Upper lobe of left lung (tissue), 6 donors: ENCODE data around the gene C2orf72. TPM values are rescaled to one million over a fixed set of nuclear protein-coding genes. Genes with fewer than 3 reads are reported as not detected.

Experiments used
- ATAC-seq, 2 donors: fragments of 200-7000 bp; cut with Tn5 transposase; one replicate each; pipeline ENCODE4 v1.9.1; 2022; ENCODE audit warnings: mild to moderate bottlenecking in 2 of 2, moderate library complexity in 2 of 2; ENCODE audit not compliant: low FRiP score in 2 of 2
- DNase-seq, 2 donors: peaks; one replicate each; pipeline ENCODE4 v3.0.0-alpha.2; 2019 to 2020
- H3K27ac ChIP-seq, 4 donors: fragments of 200-600 bp; sonication (generic); one replicate each; pipeline ENCODE4 v1.5.1; 2016 to 2019
- H3K27me3 ChIP-seq, 4 donors: fragments of 200-600 bp; sonication (generic); one replicate each; pipeline ENCODE4 v1.5.1; 2017 to 2019
- H3K36me3 ChIP-seq, 4 donors: fragments of 200-600 bp; sonication (generic); one replicate each; pipeline ENCODE4 v1.5.1; 2016 to 2019
- H3K4me1 ChIP-seq, 4 donors: fragments of 200-600 bp; sonication (generic); one replicate each; pipeline ENCODE4 v1.5.1; 2018 to 2019
- H3K4me3 ChIP-seq, 4 donors: fragments of 200-600 bp; sonication (generic); one replicate each; pipeline ENCODE4 v1.5.1; 2017 to 2019; ENCODE audit warnings: mild to moderate bottlenecking in 2 of 4, moderate library complexity in 1 of 4
- H3K9me3 ChIP-seq, 4 donors: fragments of 200-600 bp; sonication (generic); one replicate each; pipeline ENCODE4 v1.5.1; 2018 to 2019
- EP300 ChIP-seq, 4 donors: sonication (generic); formaldehyde crosslinking; IDR thresholded peaks; one replicate each; pipeline ENCODE4 v1.5.1; 2017; ENCODE audit warnings: antibody characterized with exemption in 4 of 4, control low read depth in 2 of 4
- POLR2A ChIP-seq, 4 donors: fragments of 450-650 bp; IDR thresholded peaks; one replicate each; pipeline ENCODE4 v1.5.1; 2016 to 2017; ENCODE audit warnings: antibody characterized with exemption in 4 of 4, mild to moderate bottlenecking in 2 of 4
- POLR2AphosphoS5 ChIP-seq, 2 donors: sonication (generic); formaldehyde crosslinking; IDR thresholded peaks; one replicate each; pipeline ENCODE4 v1.5.1; 2017; ENCODE audit warnings: antibody characterized with exemption in 2 of 2
- WGBS, 2 donors: methylation state at CpG; one replicate each; pipeline ENCODE4 v1.1.5; 2017 to 2018; 5-methylcytosine and 5-hydroxymethylcytosine counted together
- total RNA-seq, 6 donors: library from RNA; depleted of rRNA in 4 of 6; stranded (reverse); fragments of >200 nt in 4 of 6; gene quantifications; one replicate each; pipeline versions ENCODE4 v1.1.0 to v1.2.1, GENCODE V29; 2016 to 2021
- TF ChIP-seq, protein P1 (sequence below), 6 experiments: fragments of 450-650 bp in 4 of 6; fragments of 200-600 bp in 2 of 6; sonication (generic) in 2 of 6; IDR thresholded peaks; one replicate each; pipeline ENCODE4 v1.5.1; 2016 to 2019; ENCODE audit warnings: antibody characterized with exemption in 6 of 6
- donor health status: DM: no; HTN: no; CAD: no; lungs with moderate emphysema.
- donor health status: DM: no; HTN: yes; CAD: no; lungs with severe emphysema.

The C2orf72 gene
- total RNA-seq, 6 donors from 2014 or later = 0.37 to 0.84 (median 0.61) TPM; not detected in 3

DNA sequence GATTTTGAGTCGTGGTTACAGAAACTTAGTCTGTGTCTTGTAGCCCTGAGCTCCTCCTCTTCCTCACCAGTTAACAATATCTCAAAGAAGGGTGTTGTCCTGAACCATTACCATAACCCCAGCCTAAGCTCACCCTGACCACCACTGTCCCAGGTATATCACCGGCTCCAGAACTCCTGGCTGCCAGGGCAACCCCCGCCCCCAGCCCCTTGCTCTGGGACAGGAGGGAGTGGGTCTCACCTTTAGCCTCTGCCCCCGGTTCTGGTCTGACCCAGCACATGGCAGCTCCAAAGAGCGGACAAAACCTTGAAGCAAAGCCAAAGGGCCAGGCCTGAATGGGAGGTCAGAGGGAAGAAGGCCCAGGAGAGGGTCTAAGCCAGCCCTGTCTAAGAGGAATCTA is 13.8 kb downstream of the C2orf72 start:
- TF ChIP-seq POLR2AphosphoS5 (IDR thresholded peaks at IDR 0.05) (no peak), POLR2A (IDR thresholded peaks at IDR 0.05) (no peak), EP300 (IDR thresholded peaks at IDR 0.05) (no peak)
- TF ChIP-seq, protein P1, sequence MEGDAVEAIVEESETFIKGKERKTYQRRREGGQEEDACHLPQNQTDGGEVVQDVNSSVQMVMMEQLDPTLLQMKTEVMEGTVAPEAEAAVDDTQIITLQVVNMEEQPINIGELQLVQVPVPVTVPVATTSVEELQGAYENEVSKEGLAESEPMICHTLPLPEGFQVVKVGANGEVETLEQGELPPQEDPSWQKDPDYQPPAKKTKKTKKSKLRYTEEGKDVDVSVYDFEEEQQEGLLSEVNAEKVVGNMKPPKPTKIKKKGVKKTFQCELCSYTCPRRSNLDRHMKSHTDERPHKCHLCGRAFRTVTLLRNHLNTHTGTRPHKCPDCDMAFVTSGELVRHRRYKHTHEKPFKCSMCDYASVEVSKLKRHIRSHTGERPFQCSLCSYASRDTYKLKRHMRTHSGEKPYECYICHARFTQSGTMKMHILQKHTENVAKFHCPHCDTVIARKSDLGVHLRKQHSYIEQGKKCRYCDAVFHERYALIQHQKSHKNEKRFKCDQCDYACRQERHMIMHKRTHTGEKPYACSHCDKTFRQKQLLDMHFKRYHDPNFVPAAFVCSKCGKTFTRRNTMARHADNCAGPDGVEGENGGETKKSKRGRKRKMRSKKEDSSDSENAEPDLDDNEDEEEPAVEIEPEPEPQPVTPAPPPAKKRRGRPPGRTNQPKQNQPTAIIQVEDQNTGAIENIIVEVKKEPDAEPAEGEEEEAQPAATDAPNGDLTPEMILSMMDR (IDR thresholded peaks at IDR 0.05) = no peak
- no peaks in the 10 kb centered on the region for H3K36me3 ChIP-seq
- WGBS, 2 donors = 88% methylated on average over 5 of the region's 5 CpGs
- H3K4me3 ChIP-seq = no peak overlapping the region
- no peaks in the 10 kb centered on the region for H3K27me3 ChIP-seq
- H3K27ac ChIP-seq = no peak overlapping the region
- ATAC-seq (no peak), DNase-seq (peak in 1 of 2 donors; percentile 39)
- H3K9me3 ChIP-seq = no peaks in the 10 kb centered on the region
- peaks cover 0 to 17% (median 6%) of the 10 kb centered on the region in 4 donors for H3K4me1 ChIP-seq

DNA sequence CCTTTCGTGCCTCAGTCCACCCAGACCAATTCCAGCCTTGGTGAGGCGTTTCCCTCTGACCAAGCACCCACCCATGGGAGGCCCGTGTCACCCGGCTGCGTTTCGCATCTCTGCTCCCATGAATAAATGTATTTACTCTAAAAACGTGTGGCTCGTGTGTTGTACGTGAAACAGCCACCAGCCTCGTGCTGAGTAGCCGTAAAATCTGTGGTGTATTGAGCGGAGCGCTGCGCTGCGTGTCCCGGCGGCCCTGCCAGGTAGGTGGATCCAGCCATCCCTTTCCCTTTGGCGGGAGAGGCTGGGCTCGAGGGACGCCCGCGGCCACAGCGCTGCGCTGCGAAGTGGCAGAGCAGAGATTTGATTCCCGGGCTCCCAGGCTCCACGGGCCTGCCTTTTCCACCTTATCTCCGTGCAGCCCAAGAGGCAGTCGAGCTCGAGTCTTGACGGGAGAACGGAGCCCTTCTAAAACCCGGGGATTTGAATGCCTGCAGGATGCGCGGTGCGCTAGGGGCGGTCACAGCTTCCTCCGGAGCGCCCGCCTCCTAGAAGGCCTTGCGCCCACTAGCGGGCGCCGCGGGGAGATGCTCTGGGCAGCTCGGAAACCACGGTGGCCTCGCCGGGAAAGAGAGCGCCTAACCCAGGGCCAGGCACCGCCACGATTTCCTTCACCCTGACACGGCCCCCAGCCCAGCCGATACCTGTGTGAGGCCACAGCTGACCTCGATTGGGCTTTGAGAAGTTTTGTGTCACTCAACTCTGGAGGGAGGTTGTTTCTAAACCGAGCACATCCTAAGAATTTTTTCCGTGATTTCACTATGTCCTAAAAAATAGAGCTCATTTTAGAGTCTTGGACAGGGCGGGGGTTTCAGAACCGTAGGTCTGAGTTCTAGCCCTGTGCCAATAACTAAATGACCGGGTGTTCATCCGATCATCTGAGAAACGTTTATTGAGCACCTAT is 15.4 kb downstream of the C2orf72 start:
- peak overlapping the region in 2 of 4 donors; percentile 41 to 67 for H3K27ac ChIP-seq
- WGBS, 2 donors = 8 to 23% methylated on average over 21 to 62 of the region's 62 CpGs
- peak; percentile 89 to 91 for ATAC-seq

DNA sequence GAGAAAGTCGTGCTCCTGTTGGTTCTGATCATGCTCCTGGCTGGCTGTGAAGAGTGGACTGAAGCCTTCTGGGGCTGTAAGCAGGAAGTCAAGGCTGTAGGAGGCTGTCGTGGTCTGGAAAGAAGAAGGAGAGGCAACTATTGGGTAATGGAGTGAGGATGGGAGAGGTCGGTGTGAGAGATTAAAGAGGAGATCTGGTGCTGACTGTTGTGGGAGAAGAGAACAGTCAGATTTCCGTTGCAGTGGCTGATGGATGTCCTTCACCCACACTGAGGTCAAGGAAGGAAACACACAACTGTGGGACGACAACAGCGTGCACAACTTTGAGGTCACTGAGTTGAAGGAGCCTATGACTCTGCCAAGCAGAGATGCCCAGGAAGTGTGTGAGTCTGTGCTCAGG is 16.5 kb downstream of the C2orf72 start:
- no peak for DNase-seq
- Histone ChIP-seq H3K4me3 (no peak overlapping the region), H3K27me3 (no peaks in the 10 kb centered on the region), H3K27ac (no peak overlapping the region), H3K9me3 (no peaks in the 10 kb centered on the region), H3K4me1 (peaks cover 13 to 38% (median 21%) of the 10 kb centered on the region in 4 donors), H3K36me3 (no peaks in the 10 kb centered on the region)
- WGBS, 2 donors = 62 to 65% methylated on average over 6 of the region's 6 CpGs
- TF ChIP-seq POLR2AphosphoS5 (IDR thresholded peaks at IDR 0.05) = no peak
- TF ChIP-seq EP300 (IDR thresholded peaks at IDR 0.05) = no peak
- no peak for TF ChIP-seq POLR2A (IDR thresholded peaks at IDR 0.05)
- no peak for ATAC-seq

More for the DNA sequence above, 15.4 kb downstream of the C2orf72 start:
- peaks cover 2 to 27% (median 11%) of the 10 kb centered on the region in 4 donors for H3K4me1 ChIP-seq
- H3K27me3 ChIP-seq = no peaks in the 10 kb centered on the region
- H3K4me3 ChIP-seq = peak overlapping the region; percentile 67 to 72 (median 68)
- TF ChIP-seq, protein P1 (IDR thresholded peaks at IDR 0.05) = peak; percentile 67 to 92 (median 86)
- no peak for TF ChIP-seq POLR2AphosphoS5 (IDR thresholded peaks at IDR 0.05)
- TF ChIP-seq EP300 (IDR thresholded peaks at IDR 0.05) = no peak
- no peaks in the 10 kb centered on the region for H3K9me3 ChIP-seq
- no peaks in the 10 kb centered on the region for H3K36me3 ChIP-seq
- peak; percentile 86 to 96 for DNase-seq

DNA sequence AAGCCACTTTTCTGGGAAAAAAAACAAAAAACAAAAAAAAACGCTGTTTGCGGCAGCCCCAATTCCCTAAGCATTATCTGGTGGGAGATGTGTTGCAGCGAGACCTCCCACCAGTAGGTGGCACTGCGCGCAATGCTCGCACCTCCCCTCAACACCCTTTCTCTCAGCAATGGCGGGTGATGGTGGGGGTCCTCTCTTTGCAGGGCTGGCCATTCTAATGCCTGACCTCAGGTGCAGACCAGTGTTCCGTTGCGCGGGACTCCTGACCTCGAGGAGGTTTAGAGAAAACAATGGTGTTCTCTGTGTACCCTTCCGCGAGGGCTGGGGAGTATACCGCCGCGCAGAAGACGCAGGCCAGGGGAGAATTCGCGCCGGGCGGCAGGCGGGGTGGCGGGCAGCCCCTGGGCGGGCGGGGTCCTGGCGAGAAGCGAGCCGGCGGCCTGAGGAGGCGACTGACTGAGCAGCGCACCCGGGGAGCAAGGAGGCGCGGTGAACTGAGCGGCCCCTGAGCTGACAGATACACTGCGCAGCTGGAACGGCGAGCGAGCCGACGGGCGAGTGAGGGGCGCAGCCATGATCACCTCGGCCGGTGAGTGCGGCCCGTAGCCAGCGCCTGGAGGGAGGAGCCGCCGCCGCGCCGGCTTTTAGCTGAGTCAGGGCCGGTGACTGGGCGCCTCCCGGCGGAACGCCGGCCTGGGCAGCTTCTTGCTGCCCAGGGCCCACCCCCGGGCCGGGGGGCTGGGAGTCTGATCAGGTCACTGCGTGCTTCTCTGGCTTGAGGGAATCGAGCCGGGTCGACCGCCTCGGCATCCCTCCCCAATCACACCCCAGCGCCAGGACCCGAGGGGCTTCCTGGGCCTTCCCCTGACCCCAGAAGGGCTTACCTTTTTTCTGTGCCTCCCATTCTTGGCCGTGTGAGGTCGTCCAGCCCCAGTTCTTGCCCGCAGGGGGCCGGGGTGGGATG is 19.4 kb downstream of the C2orf72 start, which contains the start of gene PSMD1:
TSS of gene PSMD1 (plus strand) at position 415 of the 964 bp plus-strand sequence. CDS start at position 574, 159 bp downstream.
- DNase-seq (peak; percentile 91 to 95), ATAC-seq (peak; percentile 96 to 97)
- Histone ChIP-seq H3K4me1 (peaks cover 22 to 53% (median 29%) of the 10 kb centered on the region in 4 donors), H3K36me3 (peaks cover 0 to 5% (median 2%) of the 10 kb centered on the region in 4 donors), H3K27ac (peak within 1 kb of the TSS; percentile 95 to 98 (median 96)), H3K4me3 (peak within 1 kb of the TSS; percentile 78 to 97 (median 95)), H3K9me3 (no peaks in the 10 kb centered on the region), H3K27me3 (no peaks in the 10 kb centered on the region)
- TF ChIP-seq POLR2A (IDR thresholded peaks at IDR 0.05) (peak in 1 of 4 donors; percentile 67), POLR2AphosphoS5 (IDR thresholded peaks at IDR 0.05) (peak; percentile 35 to 79), EP300 (IDR thresholded peaks at IDR 0.05) (no peak)
- TF ChIP-seq, protein P1 (IDR thresholded peaks at IDR 0.05) = peak; percentile 84 to 98 (median 90)
- WGBS, 2 donors = 0% methylated on average over 17 to 19 of the region's 73 CpGs
